Right hindlimb (tissue), 1 donor: Measurements from ENCODE around the gene PCK2.
"Not testable (repeated sequence)": the region's sequence is repeated elsewhere in the genome, so short reads cannot be mapped to it uniquely, and the experiment has no call there.

ENCODE experiments used
- DNase-seq: peaks from one replicate; pipeline ENCODE4 v3.0.0-alpha.2; 2018

The PCK2 gene

GRCh38 chr14:24098229-24098926, 4.3 kb downstream of the PCK2 start:
- DNase-seq = no peak

GRCh38 chr14:24098927-24099813, 5.1 kb downstream of the PCK2 start:
- DNase-seq = no peak

DNA sequence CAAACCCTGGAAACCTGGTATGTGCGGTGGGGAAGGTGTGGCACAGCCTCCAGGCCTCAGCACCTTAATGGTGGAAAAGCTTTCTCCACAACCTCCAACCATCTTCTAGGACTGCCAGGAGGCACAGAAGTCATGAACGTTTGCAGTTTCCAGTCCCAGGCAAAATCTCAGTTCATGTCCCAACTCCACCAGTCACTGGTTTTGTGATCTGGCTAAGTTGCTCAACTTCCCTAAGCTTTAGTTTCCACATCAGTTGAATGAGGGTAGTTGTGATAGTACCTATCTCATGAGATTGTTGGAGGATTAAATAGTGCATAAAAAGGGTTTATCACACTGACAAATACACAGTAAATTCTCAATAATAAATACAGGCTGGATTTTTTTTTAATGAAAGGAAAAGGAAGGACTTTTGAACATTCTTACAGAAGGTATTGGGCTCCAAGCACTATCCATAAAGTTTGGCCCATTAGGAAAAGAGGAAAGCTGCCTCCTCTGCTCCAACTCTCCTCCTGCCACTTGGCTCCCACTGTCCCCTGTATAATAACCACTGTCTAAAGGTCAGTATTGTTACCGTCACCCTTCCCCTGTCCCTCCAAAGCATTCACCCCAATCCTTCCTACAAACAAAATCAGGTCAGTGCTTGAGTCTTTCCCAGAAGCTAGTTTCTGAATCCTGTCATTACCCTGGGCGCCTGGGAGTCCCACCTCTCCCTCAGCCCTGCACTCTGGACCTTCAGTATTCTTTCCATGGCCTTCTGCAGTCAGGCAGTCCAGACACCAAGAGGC, 6.3 kb downstream of the PCK2 start:
- DNase-seq = no peak

DNA sequence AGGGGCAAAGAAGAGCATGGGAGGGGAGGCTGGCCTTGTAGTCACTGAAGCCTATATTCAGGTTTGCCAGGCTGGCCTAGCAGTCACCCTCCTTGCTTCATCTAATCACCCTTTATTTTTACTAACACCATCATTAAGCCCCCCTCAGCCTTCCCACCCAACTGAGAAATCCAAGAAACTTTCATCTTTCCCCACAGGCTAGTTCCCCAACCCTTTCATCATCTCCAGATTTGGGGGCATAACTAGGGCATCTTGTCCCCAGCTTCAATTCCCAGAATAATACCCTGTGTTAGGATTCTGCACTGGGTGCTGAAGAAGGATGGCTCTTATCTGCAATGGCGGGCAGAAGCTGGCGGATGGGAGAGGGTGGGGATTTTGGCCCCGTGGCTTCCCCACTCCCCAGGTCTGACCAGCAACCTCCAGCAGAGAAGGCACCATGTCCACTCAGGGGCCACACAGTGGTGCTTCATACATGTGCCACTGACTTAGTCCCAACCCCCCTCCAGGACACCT, 6.9 kb downstream of the PCK2 start:
- DNase-seq = no peak

- DNase-seq = no peak
Observed at GRCh38 chr14:24102357-24103048, 8.4 kb downstream of the PCK2 start.

- no peak for DNase-seq
Observed at GRCh38 chr14:24103451-24103850, 9.3 kb downstream of the PCK2 start.

- not testable (repeated sequence) for DNase-seq
Observed at GRCh38 chr14:24105609-24106239, 11.6 kb downstream of the PCK2 start.

DNA sequence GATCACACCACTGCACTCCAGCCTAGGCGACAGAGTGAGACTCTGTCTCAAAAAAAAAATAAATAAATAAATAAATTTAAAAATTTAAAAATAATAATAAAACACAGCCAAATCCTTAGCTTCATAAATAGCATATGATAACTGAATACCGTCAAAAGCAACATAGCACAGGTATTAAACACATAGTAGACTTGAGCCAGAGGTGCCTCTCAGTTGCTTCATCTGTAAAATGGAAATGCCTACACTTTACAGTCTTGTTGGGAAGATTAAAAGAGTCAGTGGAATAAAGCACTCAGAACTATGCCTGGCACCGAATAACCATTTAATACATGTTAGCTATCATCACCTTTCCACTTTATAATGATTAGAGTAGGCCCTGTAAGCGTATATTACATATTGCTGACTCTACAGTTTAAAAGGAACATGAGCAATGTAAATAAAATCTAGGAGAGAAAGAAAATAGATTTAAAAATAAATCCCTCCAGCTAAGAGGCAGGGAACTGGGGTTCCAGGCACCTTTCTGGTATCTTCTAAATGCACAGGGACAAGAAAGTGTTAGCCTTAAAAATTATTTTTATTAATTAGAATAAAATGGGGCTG, 12.7 kb downstream of the PCK2 start:
- no peak for DNase-seq

- DNase-seq = no peak
Observed at GRCh38 chr14:24108336-24108874, 14.3 kb downstream of the PCK2 start.

DNA sequence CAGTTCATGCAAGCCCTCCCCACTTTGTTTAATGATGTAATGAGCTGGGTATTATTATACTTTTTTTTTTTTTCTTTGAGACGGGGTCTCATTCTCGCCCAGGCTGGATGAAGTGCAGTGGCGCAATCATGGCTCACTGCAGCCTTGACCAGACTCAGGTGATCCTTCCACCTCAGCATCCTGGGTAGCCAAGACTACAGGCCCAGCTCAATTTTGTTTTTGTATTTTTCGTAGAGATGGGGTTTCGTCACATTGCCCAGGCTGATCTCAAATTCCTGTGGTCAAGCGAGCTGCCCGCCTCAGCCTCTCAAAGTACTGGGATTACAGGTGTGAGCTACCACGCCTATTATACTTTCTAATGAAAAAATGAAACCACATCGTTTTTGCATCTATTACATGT, 15.9 kb downstream of the PCK2 start:
- DNase-seq = no peak

DNA sequence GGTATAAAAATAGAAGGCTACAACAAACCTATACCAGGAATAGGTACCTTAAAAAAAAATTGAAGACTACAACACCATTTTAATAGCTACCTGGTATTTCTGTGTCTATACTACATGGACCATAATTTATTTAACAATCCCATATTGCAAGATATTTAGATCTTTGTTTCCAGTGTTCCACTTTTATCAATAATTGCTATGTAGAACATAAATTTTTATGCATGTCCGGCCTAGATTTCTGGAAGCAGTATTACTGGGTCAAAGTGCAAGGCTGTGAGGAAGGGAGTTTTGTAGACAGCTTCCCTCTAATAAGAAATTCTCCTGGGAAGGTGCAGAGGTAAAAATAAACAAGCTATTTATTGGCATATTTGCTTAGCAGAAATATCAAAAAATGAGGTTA, 16.4 kb downstream of the PCK2 start:
- no peak for DNase-seq

GRCh38 chr14:24113379-24113800, 19.3 kb downstream of the PCK2 start:
- no peak for DNase-seq

- peak; percentile 88 for DNase-seq
Observed at GRCh38 chr14:24113801-24114531, 19.9 kb downstream of the PCK2 start.

GRCh38 chr14:24114532-24115421, 20.7 kb downstream of the PCK2 start, which contains the start of the genes DCAF11 and NRL:
Gene DCAF11, plus strand, starts transcription at chr14:24114777. Its CDS starts 818 bp downstream, at chr14:24115595.
Gene NRL, minus strand, starts transcription at chr14:24114949. Its CDS starts 32,101 bp downstream, at chr14:24082848.
- peak; percentile 99 for DNase-seq

- DNase-seq = no peak
Observed at GRCh38 chr14:24115422-24116127, 21.5 kb downstream of the PCK2 start.

- DNase-seq = no peak
Observed at GRCh38 chr14:24116128-24116814, 22.2 kb downstream of the PCK2 start.

DNA sequence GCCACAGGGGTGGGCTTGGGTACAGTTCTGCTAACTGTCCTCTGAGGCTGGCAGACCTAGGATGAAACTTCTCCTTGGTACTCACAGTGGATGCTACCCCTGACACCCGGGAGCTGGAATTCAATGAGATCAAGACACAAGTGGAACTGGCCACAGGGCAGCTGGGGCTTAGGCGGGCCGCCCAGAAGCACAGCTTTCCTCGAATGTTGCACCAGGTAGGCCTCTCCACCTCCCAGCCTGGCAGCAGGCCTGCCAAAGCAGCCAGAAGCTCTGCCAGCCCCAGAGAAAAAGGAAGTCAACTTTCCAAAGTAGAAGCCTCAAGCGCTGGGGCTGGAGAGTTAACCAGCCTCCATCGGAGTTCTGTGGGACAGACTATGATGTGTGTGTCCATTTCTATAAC, 23.1 kb downstream of the PCK2 start:
- no peak for DNase-seq

DNA sequence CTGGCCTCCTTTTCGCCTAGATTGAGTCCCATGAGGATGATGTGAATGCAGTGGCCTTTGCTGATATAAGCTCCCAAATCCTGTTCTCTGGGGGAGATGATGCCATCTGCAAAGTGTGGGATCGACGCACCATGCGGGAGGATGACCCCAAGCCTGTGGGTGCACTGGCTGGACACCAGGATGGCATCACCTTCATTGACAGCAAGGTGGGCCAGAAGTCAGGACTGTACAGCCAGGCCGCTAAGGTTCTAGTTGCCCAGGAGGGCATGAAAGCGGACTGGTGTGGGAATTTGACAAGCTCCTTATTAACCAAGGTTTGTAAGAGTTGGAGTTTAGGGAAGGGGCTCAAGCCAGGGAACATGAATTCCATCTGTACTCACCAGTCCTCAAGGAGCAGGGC, 25.6 kb downstream of the PCK2 start:
- DNase-seq = no peak
